Small intestine (tissue), 7 donors: ENCODE measurements around the gene KDSR. TPM values are rescaled to one million over a fixed set of nuclear protein-coding genes. Genes with fewer than 3 reads are reported as not detected.

ENCODE experiments used
- DNase-seq, 2 donors: peaks; one replicate each; pipeline versions ENCODE4 v3.0.0 to v3.0.0-alpha.2; 2013
- FAIRE-seq: peaks from 2 replicates; lab custom pipeline; 2012; peaks lifted over from hg19 to GRCh38; lab: Jason Lieb, UNC
- H3K27ac ChIP-seq, 3 donors: one replicate each; pipeline ENCODE4 v1.5.1; 2013; ENCODE audit warnings: low read length in 2 of 3, mild to moderate bottlenecking in 2 of 3, control low read depth in 1 of 3, inconsistent platforms in 1 of 3, low read depth in 1 of 3, moderate library complexity in 1 of 3
- H3K27me3 ChIP-seq, 3 donors: one replicate each; pipeline ENCODE4 v1.6.1; 2013; ENCODE audit warnings: low read length in 3 of 3, inconsistent platforms in 1 of 3; ENCODE audit not compliant: control insufficient read depth in 3 of 3, insufficient read depth in 3 of 3
- H3K36me3 ChIP-seq, 3 donors: one replicate each; pipeline ENCODE4 v1.6.1; 2013; ENCODE audit warnings: low read length in 3 of 3, inconsistent platforms in 1 of 3, low read depth in 1 of 3, mild to moderate bottlenecking in 1 of 3, moderate library complexity in 1 of 3; ENCODE audit not compliant: control insufficient read depth in 3 of 3, insufficient read depth in 2 of 3
- H3K4me1 ChIP-seq, 3 donors: one replicate each; pipeline ENCODE4 v1.6.1; 2013; ENCODE audit warnings: low read length in 2 of 3, inconsistent platforms in 1 of 3, low read depth in 1 of 3, mild to moderate bottlenecking in 1 of 3, moderate library complexity in 1 of 3; ENCODE audit not compliant: control insufficient read depth in 3 of 3, insufficient read depth in 2 of 3
- H3K4me3 ChIP-seq, 3 donors: one replicate each; pipeline ENCODE4 v1.5.1; 2013; ENCODE audit warnings: low read length in 3 of 3, control low read depth in 1 of 3, inconsistent platforms in 1 of 3, low read depth in 1 of 3, mild to moderate bottlenecking in 1 of 3, moderate library complexity in 1 of 3
- H3K9me3 ChIP-seq, 2 donors: one replicate each; pipeline ENCODE4 v1.6.1; 2013; ENCODE audit warnings: low read depth in 1 of 2, low read length in 1 of 2; ENCODE audit not compliant: control insufficient read depth in 2 of 2, insufficient read depth in 1 of 2
- WGBS, 3 donors: extraction: QIAGEN DNeasy Blood & Tissue Kit; methylation state at CpG; one replicate each; pipeline ENCODE4 v1.1.7; 2013; 5-methylcytosine and 5-hydroxymethylcytosine counted together
- polyA plus RNA-seq, 4 donors: library from polyadenylated mRNA; stranded (reverse) in 3 of 4; unstranded in 1 of 4; fragments of 200-250 nt in 3 of 4; fragments of 120-200 nt in 1 of 4; gene quantifications; one replicate each; pipeline versions ENCODE4 v1.2.1 to v1.2.3, GENCODE V29; 2013
- donor health status: healthy with polysubstance abuse.
- donor health status: control.
- donor health status: control.
- donor health status: Bipolar disorder and iron deficiency.
- donor health status: healthy.

The KDSR gene
- polyA plus RNA-seq, 4 donors, result 5.8 to 40.6 (median 16.2) TPM

GRCh38 chr18:63399300-63399699 lies 32.3 kb upstream of the KDSR start:
- DNase-seq, result no peak
- Histone ChIP-seq H3K9me3 (no peaks in the 10 kb centered on the region), H3K4me3 (no peak overlapping the region), H3K4me1 (no peaks in the 10 kb centered on the region), H3K27ac (no peak overlapping the region), H3K36me3 (peaks cover 9 to 44% (median 22%) of the 10 kb centered on the region in 3 donors), H3K27me3 (no peaks in the 10 kb centered on the region)
- WGBS, 3 donors, result 96 to 98% (median 98%) methylated on average over 3 of the region's 3 CpGs
- FAIRE-seq, result no peak

DNA sequence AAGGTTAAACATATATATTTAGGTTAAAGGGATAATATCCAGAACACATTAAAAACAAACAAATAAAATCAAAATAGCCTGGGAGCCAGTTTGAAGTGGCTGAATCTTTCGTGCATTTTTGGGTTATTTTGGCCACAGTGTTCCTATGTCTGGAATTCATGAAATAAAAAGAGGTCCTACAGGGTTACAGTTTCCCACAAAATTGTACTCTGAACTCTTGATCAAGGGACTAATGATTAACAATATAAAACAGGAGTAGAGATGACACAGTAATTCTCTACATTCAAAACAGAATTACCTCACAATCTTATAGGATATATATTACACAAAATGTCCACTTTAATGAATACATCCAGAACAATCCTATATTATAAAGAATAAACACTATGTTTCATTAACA lies 30.3 kb upstream of the KDSR start:
- 86 to 88% (median 87%) methylated on average over 1 of the region's 1 CpG for WGBS, 3 donors
- Histone ChIP-seq H3K9me3 (no peaks in the 10 kb centered on the region), H3K4me3 (no peak overlapping the region), H3K4me1 (no peaks in the 10 kb centered on the region), H3K27me3 (no peaks in the 10 kb centered on the region), H3K36me3 (peaks cover 4 to 53% (median 19%) of the 10 kb centered on the region in 3 donors), H3K27ac (no peak overlapping the region)
- no peak for DNase-seq
- no peak for FAIRE-seq

GRCh38 chr18:63395503-63395902 lies 28.5 kb upstream of the KDSR start:
- FAIRE-seq (no peak), DNase-seq (no peak)
- WGBS, 3 donors, result 96 to 100% (median 98%) methylated on average over 1 of the region's 1 CpG
- H3K9me3 ChIP-seq, result no peaks in the 10 kb centered on the region
- peaks cover 5 to 46% (median 16%) of the 10 kb centered on the region in 3 donors for H3K36me3 ChIP-seq
- H3K4me1 ChIP-seq, result no peaks in the 10 kb centered on the region
- no peaks in the 10 kb centered on the region for H3K27me3 ChIP-seq
- H3K27ac ChIP-seq, result no peak overlapping the region
- H3K4me3 ChIP-seq, result no peak overlapping the region

- H3K36me3 ChIP-seq, result peaks cover 5 to 49% (median 16%) of the 10 kb centered on the region in 3 donors
- H3K27me3 ChIP-seq, result no peaks in the 10 kb centered on the region
- H3K27ac ChIP-seq, result no peak overlapping the region
- H3K4me3 ChIP-seq, result no peak overlapping the region
- FAIRE-seq, result no peak
- no peaks in the 10 kb centered on the region for H3K4me1 ChIP-seq
- DNase-seq, result no peak
- 92 to 94% (median 93%) methylated on average over 3 of the region's 3 CpGs for WGBS, 3 donors
- no peaks in the 10 kb centered on the region for H3K9me3 ChIP-seq
These were observed 27.9 kb upstream of the KDSR start for GRCh38 chr18:63394954-63395353.

DNA sequence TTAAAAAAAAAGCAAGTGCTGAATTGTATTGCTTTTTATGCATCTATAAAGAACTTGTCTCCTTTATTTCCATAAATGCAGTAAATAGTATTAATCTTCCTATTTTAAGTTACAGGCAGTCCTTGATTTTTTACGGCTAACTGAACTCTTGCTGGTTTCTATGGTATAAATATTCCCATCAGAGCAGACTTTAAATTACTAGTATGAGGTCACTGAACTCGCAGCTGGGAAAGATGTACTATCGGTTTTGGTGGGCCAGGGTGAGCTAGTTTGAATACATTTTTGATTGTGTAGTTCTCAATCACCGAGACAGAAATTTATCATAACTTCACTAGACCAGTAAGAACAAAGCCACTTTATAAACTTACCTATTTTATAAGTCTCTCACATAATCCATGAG lies 20.9 kb upstream of the KDSR start:
- H3K4me3 ChIP-seq, result no peak overlapping the region
- H3K27me3 ChIP-seq, result no peaks in the 10 kb centered on the region
- peaks cover 0 to 2% of the 10 kb centered on the region in 2 donors for H3K9me3 ChIP-seq
- H3K4me1 ChIP-seq, result no peaks in the 10 kb centered on the region
- H3K27ac ChIP-seq, result no peak overlapping the region
- FAIRE-seq (no peak), DNase-seq (no peak)
- peaks cover 3 to 15% (median 7%) of the 10 kb centered on the region in 3 donors for H3K36me3 ChIP-seq
- 89 to 95% (median 94%) methylated on average over 4 of the region's 4 CpGs for WGBS, 3 donors

DNA sequence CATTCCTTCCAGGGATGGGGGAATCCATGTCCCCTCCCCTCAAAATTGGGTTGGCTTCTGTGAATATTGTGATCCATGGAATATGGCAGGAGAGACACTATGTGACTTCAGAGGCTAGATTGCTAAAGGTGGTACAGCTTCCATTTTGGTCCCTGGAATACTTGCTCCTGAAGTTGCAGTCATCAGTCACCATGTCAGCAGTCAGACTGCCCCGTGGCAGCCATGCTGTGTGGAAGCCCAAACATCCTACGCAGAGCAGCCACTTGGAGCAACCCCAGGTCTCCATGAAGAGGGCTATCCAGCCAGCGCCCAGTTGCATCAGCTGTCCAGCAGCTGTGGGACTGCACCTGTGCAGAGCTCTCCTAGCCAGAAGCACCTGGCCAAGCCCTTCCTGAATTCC lies 15.8 kb upstream of the KDSR start:
- no peaks in the 10 kb centered on the region for H3K27me3 ChIP-seq
- DNase-seq (no peak), FAIRE-seq (no peak)
- no peak overlapping the region for H3K4me3 ChIP-seq
- H3K36me3 ChIP-seq, result peaks cover 0 to 3% (median 0%) of the 10 kb centered on the region in 3 donors
- no peaks in the 10 kb centered on the region for H3K4me1 ChIP-seq
- no peak overlapping the region for H3K27ac ChIP-seq
- WGBS, 3 donors, result 67 to 91% (median 79%) methylated on average over 3 of the region's 3 CpGs
- peaks cover 0 to 7% of the 10 kb centered on the region in 2 donors for H3K9me3 ChIP-seq

DNA sequence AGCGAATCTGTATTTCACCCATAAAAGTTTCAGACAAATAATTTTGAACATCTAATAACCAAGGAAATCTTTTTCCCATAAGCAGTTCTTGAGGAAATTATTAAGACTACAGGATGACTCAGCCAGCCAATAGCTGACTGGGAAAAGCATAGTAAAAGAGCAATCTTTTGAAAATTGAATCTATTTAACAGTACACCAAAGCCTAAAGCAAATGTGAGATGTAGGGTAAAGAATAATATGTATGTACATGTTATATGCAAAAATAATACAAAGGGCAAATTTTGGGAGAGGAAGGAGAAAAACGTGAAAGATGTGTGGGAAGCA lies 12.6 kb upstream of the KDSR start:
- Histone ChIP-seq H3K4me3 (no peak overlapping the region), H3K27ac (no peak overlapping the region), H3K36me3 (no peaks in the 10 kb centered on the region), H3K27me3 (peaks cover 0 to 3% (median 0%) of the 10 kb centered on the region in 3 donors), H3K4me1 (no peaks in the 10 kb centered on the region), H3K9me3 (peaks cover 0 to 13% of the 10 kb centered on the region in 2 donors)
- DNase-seq (no peak), FAIRE-seq (no peak)
- 74 to 81% (median 80%) methylated on average over 2 of the region's 2 CpGs for WGBS, 3 donors

DNA sequence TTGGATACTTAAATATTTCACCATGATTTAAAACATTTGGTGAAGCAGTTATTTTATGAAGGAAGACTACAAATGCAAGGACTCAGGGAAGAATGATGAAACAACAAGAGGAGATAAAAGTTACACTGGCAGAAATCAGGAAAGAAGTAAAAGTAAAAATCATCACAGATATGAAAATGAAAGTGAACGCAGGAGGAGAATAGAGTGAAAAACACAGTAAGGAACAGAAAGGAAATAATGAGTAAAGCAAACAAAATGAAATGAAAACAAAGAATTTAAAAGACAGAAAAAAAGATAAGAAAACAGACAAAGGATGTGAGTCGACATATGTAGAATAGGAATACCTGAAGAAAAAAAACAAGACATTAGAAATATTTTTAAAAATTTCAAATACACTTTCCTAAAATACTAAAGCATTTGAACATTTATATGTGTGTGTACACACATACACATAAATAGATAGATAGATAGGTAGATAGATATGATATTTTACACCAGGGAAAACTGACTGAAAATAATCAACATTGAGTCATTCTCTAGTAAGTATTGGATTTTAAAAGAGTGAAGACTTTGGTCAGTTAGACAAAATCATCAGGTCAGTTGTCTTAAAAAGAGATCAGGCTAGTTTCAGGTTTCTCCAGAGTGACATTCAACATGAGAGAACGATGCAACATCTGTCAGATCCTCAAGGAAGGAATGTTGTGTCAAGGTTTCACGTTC lies 12.1 kb upstream of the KDSR start:
- WGBS, 3 donors, result 53 to 64% (median 56%) methylated on average over 4 of the region's 4 CpGs
- H3K27me3 ChIP-seq, result peaks cover 0 to 3% (median 0%) of the 10 kb centered on the region in 3 donors
- no peak overlapping the region for H3K4me3 ChIP-seq
- peaks cover 0 to 13% of the 10 kb centered on the region in 2 donors for H3K9me3 ChIP-seq
- FAIRE-seq (no peak), DNase-seq (no peak)
- no peaks in the 10 kb centered on the region for H3K36me3 ChIP-seq
- no peak overlapping the region for H3K27ac ChIP-seq
- no peaks in the 10 kb centered on the region for H3K4me1 ChIP-seq
